Fibroblast of the aortic adventitia (primary cell): Measurements from ENCODE around the gene MRM3. TPM values are rescaled to one million over a fixed set of nuclear protein-coding genes. Genes with fewer than 3 reads are reported as not detected.
"Not testable (repeated sequence)": the region's sequence is repeated elsewhere in the genome, so short reads cannot be mapped to it uniquely, and the experiment has no call there.

Experiments used
- DNase-seq: peaks from one replicate; pipeline ENCODE4 v3.0.0-alpha.2; 2010; ENCODE audit warnings: low read depth
- H3K4me3 ChIP-seq: 2 replicates; pipeline ENCODE4 v1.5.1; 2011; ENCODE audit warnings: low read depth, mild to moderate bottlenecking, control low read depth, low read length, moderate library complexity
- CTCF ChIP-seq: IDR thresholded peaks from 2 replicates; pipeline ENCODE4 v1.5.1; 2011; ENCODE audit warnings: mild to moderate bottlenecking, low read length, control low read depth, inconsistent platforms; ENCODE audit not compliant: insufficient read depth
- total RNA-seq: library from RNA; depleted of rRNA; stranded (reverse); fragments of >200 nt; gene quantifications from 2 replicates; pipeline ENCODE4 v1.2.3, GENCODE V29; 2012; ENCODE audit warnings: low replicate concordance

MRM3 gene
- total RNA-seq, 1 donor, result 15.8 TPM

DNA sequence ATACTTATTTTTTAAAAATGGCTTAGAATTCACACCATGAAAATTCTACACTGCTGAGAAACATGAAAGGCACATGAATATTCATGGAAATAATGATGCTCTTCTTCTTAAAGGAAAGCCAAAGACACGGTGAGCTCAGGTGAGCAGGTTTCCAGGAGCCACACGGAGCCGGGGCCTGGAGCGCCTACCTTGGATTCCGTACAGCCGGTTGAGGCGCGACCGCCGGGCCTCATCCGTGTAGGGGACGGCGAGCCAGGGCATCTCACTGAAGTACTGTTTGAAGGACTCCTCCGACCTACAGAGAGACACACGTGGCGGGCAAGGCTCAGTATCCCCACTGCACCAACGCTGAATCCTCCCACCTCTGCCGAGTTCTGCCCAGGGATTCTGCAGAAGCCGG, 37.1 kb downstream of the MRM3 start:
- DNase-seq, result no peak
- no peak for TF ChIP-seq CTCF
- no peak overlapping the region for H3K4me3 ChIP-seq

DNA sequence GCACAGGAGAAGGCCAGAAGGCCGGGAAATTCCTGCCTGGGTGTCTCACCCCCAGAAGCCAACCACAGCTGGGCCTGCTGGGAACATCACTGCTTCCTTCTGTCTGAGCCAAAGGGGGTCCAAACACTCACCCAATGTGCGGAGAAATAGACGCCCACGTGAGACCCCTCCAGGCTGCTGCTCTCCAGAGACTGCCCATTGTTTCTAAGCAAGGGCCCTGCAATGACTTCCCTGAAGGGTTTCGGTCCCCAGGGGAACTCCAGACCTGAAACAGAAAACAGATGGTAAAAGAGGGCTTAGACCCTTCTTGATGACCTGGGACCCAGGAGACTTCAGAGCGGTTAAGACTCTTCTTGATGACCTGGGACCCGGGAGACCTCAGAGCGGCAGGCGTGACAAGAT, 41.3 kb downstream of the MRM3 start:
- TF ChIP-seq CTCF, result no peak
- H3K4me3 ChIP-seq, result no peak overlapping the region
- DNase-seq, result no peak

DNA sequence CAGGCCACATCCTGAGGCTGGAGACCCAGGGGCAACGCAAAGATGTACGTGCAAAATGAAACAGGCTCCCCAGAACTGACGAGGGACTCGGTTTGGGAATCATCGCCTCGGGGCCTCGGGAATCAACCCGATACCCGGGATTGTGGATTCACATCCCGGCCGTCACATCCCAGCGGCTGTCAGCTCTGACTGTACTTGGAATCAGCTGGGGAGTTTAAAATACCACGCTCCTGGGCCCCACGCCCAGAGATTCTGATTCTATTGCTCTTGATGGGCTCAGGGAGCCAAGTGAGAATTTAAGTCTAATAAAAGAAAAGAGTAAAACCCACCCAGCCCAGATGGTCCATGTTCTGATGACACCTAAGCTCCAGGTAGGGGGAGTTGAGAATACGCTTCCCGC, 42.2 kb downstream of the MRM3 start:
- no peak overlapping the region for H3K4me3 ChIP-seq
- DNase-seq, result peak; percentile 19
- no peak for TF ChIP-seq CTCF

GRCh38 chr17:825216-825615, 43.1 kb downstream of the MRM3 start:
- no peak overlapping the region for H3K4me3 ChIP-seq
- TF ChIP-seq CTCF, result no peak
- no peak for DNase-seq

DNA sequence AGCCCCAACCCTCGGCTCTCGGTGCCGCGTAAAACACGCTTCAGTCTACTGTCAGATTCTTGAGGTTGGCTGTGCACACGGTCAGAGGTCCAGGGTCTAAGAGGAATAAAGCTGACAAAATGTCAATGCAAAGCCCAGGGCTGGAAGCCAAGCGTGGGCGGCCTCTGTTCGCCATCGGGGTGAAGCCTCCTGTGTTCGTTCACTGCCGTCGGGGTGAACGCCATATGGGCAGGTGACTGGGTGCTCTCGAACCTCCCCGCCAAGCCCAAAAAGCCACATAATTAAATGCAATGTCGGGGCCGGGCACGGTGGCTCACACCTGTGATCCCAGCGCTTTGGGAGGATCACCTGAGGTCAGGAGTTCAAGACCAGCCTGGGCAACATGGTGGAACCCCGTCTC, 44.6 kb downstream of the MRM3 start:
- H3K4me3 ChIP-seq, result no peak overlapping the region
- no peak for DNase-seq
- TF ChIP-seq CTCF, result no peak

DNA sequence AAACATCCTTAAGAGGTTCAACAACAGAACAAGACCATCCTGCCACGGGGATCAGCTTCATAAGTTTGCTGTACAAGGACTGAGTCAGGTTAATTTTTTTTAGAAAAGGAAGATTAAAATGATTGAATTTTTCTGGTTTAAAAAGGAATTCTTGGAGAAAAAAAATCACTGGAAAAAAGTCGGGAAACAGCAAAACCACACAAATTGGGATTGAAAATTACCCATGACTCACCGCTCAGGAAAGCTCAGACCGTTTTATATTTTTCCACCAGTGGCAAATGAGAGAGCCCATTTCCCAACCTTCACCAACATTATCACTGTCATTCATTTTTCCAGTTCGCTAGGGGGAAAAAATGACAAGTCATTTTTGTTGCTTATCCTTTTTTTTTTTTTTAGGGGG, 46.6 kb downstream of the MRM3 start:
- DNase-seq, result peak; percentile 8
- H3K4me3 ChIP-seq, result no peak overlapping the region
- TF ChIP-seq CTCF, result no peak

DNA sequence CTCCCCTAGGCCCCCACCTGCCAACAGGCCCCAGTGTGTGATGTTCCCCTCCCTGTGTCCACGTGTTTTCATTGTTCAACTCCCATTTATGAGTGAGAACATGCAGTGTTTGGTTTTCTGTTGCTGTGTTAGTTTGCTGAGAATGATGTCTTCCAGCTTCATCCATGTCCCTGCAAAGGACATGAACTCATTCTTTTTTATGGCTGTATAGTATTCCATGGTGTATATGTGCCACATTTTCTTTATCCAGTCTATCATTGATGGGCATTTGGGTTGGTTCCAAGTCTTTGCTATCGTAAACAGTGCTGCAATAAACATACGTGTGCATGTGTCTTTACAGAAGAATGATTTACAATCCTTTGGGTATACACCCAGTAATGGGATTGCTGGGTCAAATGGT, 47.5 kb downstream of the MRM3 start:
- H3K4me3 ChIP-seq, DNase-seq: not testable (repeated sequence)
